Aorta (tissue), 5 donors: Measurements from ENCODE around the gene ZNF592. TPM values are rescaled to one million over a fixed set of nuclear protein-coding genes. Genes with fewer than 3 reads are reported as not detected.

Source experiments
- ATAC-seq: fragments of 200-7000 bp; cut with Tn5 transposase; one replicate; pipeline ENCODE4 v1.9.1; 2022; ENCODE audit warnings: moderate library complexity; ENCODE audit not compliant: low FRiP score
- DNase-seq, 2 donors: peaks; one replicate each; pipeline ENCODE4 v3.0.0-alpha.2; 2020
- H3K27ac ChIP-seq, 2 donors: one replicate each; pipeline ENCODE4 v1.5.1; 2013; ENCODE audit warnings: low read length in 2 of 2, mild to moderate bottlenecking in 2 of 2, moderate library complexity in 2 of 2, control low read depth in 1 of 2, inconsistent platforms in 1 of 2, low read depth in 1 of 2
- H3K27me3 ChIP-seq, 2 donors: one replicate each; pipeline ENCODE4 v1.6.1; 2013; ENCODE audit warnings: control low read depth in 1 of 2, low read length in 1 of 2, mild to moderate bottlenecking in 1 of 2, moderate library complexity in 1 of 2; ENCODE audit not compliant: insufficient read depth in 2 of 2, control insufficient read depth in 1 of 2
- H3K36me3 ChIP-seq, 2 donors: one replicate each; pipeline ENCODE4 v1.6.1; 2013; ENCODE audit warnings: control low read depth in 1 of 2, low read length in 1 of 2, mild to moderate bottlenecking in 1 of 2; ENCODE audit not compliant: insufficient read depth in 2 of 2, control insufficient read depth in 1 of 2
- H3K4me1 ChIP-seq, 2 donors: one replicate each; pipeline ENCODE4 v1.6.1; 2013; ENCODE audit warnings: low read length in 2 of 2, control low read depth in 1 of 2, mild to moderate bottlenecking in 1 of 2, moderate library complexity in 1 of 2; ENCODE audit not compliant: insufficient read depth in 2 of 2, control insufficient read depth in 1 of 2
- H3K4me3 ChIP-seq, 2 donors: one replicate each; pipeline ENCODE4 v1.5.1; 2013; ENCODE audit warnings: low read length in 2 of 2, control low read depth in 1 of 2, mild to moderate bottlenecking in 1 of 2
- H3K9me3 ChIP-seq: one replicate; pipeline ENCODE4 v1.6.1; 2013; ENCODE audit warnings: mild to moderate bottlenecking, low read length; ENCODE audit not compliant: control insufficient read depth
- WGBS, 2 donors: extraction: QIAGEN DNeasy Blood & Tissue Kit; methylation state at CpG; one replicate each; pipeline ENCODE4 v1.1.7; 2013; 5-methylcytosine and 5-hydroxymethylcytosine counted together
- intact Hi-C, 2 donors: fragments of 100-400 bp; cut with DNase I; formaldehyde crosslinking; loops; one replicate each; pipeline versions ENCODE4 v1.14.2 to v1.15.0; 2022
- polyA plus RNA-seq, 2 donors: library from polyadenylated mRNA; stranded (reverse); fragments of 200-250 nt; gene quantifications; one replicate each; pipeline ENCODE4 v1.2.3, GENCODE V29; 2013
- total RNA-seq, 2 donors: library from RNA; stranded (reverse); fragmentation: NEBNext Ultra II Directional; extraction: Animal tissue kit (Norgen Biotek cat#: 25700); gene quantifications; one replicate each; pipeline ENCODE4 v1.2.1, GENCODE V29; 2021
- donor health status: healthy with polysubstance abuse.
- donor health status: Bipolar disorder and iron deficiency.
- donor health status: DM: no; HTN: no; CAD: no.
- donor health status: DM: no; HTN: no; CAD: no.
- donor health status: DM: yes; HTN: yes; CAD: no.

The ZNF592 gene
- total and polyA plus RNA-seq, 4 donors = 6.8 to 35.8 (median 19.2) TPM

DNA sequence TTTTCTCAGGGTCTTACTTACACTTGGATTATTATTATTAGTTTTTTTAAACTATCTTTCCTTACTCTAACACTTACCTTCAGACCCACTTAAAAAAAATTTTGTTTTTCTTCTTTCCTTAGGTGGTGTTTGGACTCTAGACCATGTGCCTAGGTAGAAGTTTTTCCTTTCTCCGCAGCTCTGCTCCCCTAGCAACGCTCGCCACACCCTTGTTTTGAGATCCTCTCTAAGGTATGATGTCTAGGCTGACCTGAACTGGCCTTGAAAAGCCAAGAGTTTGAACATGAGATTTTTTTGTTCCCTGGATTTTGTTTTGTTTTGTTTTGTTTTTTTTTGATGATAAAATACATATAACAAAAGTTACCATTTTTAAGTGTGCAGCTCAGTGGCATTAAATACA lies 16.2 kb downstream of the ZNF592 start:
- ATAC-seq (no peak), DNase-seq (no peak)
- intact Hi-C loops = no loop called here
- Histone ChIP-seq H3K27ac (no peak overlapping the region), H3K27me3 (no peaks in the 10 kb centered on the region), H3K4me3 (no peak overlapping the region), H3K9me3 (no peaks in the 10 kb centered on the region), H3K4me1 (peaks cover 0 to 4% of the 10 kb centered on the region in 2 donors), H3K36me3 (no peaks in the 10 kb centered on the region)
- WGBS, 2 donors = 90 to 92% methylated on average over 3 of the region's 3 CpGs

- Histone ChIP-seq H3K27me3 (no peaks in the 10 kb centered on the region), H3K27ac (no peak overlapping the region), H3K9me3 (no peaks in the 10 kb centered on the region), H3K4me1 (peaks cover 0 to 4% of the 10 kb centered on the region in 2 donors), H3K4me3 (no peak overlapping the region), H3K36me3 (no peaks in the 10 kb centered on the region)
- intact Hi-C loops = no loop called here
- DNase-seq (no peak), ATAC-seq (no peak)
- WGBS, 2 donors = 93 to 99% methylated on average over 1 of the region's 1 CpG
Measured at GRCh38 chr15:84764989-84765388, 16.6 kb downstream of the ZNF592 start.

DNA sequence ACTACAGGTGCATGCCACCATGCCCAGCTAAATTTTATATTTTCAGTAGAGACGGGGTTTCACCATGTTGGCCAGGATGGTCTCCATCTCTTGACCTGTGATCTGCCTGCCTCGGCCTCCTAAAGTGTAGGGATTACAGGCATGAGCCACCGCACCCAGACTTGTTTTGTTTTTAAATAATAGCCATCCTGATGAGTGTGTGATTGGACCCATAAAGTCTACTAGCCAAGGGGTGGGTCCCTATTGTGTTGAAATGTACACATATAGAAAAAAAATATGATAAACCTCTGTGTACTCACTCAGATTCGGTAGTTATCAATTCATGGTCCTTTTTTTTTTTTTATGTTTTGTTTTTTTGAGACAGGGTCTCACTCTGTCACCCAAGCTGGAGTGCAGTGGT lies 17.3 kb downstream of the ZNF592 start:
- H3K27me3 ChIP-seq = no peaks in the 10 kb centered on the region
- ATAC-seq (no peak), DNase-seq (no peak)
- WGBS, 2 donors = 88 to 90% methylated on average over 4 of the region's 4 CpGs
- no peaks in the 10 kb centered on the region for H3K36me3 ChIP-seq
- no peak overlapping the region for H3K4me3 ChIP-seq
- intact Hi-C loops = no loop called here
- H3K27ac ChIP-seq = no peak overlapping the region
- peaks cover 0 to 4% of the 10 kb centered on the region in 2 donors for H3K4me1 ChIP-seq
- no peaks in the 10 kb centered on the region for H3K9me3 ChIP-seq

DNA sequence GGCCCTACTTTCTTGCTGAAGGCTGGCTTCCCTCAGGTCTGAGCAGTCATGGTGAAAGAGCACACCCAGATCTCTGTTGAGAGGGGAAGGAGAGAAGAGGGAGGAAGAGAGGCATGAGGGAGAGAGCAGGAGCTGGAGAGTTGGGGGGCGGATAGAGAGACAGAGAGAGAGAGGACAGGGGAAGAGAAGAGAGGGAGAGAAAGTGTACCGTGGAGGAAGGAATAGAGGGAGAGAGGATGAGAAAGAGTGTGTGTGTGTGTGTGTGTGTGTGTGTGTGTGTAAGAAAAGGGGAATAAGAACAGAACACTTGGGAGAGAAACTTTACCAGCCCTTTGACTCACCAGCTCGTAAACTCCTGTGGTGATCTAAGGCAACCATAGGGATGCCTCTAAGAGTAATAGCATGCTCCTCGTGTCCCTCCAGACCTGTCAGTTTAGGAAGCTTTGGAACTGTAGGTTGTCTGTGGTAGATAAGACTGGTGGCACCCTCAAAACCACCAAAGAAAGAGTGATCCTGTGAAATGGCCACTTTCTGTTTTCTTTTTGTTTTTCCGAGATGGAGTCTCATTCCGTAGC lies 18.2 kb downstream of the ZNF592 start:
- Histone ChIP-seq H3K4me1 (peaks cover 0 to 3% of the 10 kb centered on the region in 2 donors), H3K4me3 (no peak overlapping the region), H3K27me3 (no peaks in the 10 kb centered on the region), H3K9me3 (no peaks in the 10 kb centered on the region), H3K27ac (no peak overlapping the region), H3K36me3 (no peaks in the 10 kb centered on the region)
- ATAC-seq (no peak), DNase-seq (no peak)
- intact Hi-C loops = no loop called here
- 78 to 79% methylated on average over 6 of the region's 6 CpGs for WGBS, 2 donors

GRCh38 chr15:84772031-84772430 lies 23.6 kb downstream of the ZNF592 start:
- intact Hi-C loops = no loop called here
- H3K27ac ChIP-seq = no peak overlapping the region
- H3K36me3 ChIP-seq = no peaks in the 10 kb centered on the region
- peaks cover 0 to 6% of the 10 kb centered on the region in 2 donors for H3K4me1 ChIP-seq
- H3K27me3 ChIP-seq = no peaks in the 10 kb centered on the region
- ATAC-seq (no peak), DNase-seq (no peak)
- no peaks in the 10 kb centered on the region for H3K9me3 ChIP-seq
- WGBS, 2 donors = 39 to 46% methylated on average over 5 of the region's 5 CpGs
- H3K4me3 ChIP-seq = no peak overlapping the region

DNA sequence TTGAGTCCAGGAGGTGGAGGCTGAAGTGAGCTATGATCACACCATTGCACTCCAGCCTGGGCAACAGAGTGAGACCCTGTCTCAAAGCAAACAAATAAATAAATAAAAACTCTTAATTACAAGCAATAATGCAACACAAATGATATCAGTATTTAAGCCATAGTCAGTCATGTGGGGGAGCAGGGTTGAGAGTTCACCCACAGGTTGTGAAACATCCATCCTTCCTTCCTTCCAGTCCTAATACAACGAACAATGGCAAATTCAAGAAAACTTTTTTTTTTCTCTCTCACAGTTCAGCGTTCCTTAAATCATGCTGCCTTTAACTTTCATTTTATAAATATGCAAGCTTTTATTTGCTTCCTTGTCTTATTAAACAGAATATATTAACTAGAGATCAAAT lies 24.1 kb downstream of the ZNF592 start:
- H3K36me3 ChIP-seq = no peaks in the 10 kb centered on the region
- H3K4me1 ChIP-seq = peaks cover 0 to 6% of the 10 kb centered on the region in 2 donors
- 48 to 53% methylated on average over 2 of the region's 2 CpGs for WGBS, 2 donors
- ATAC-seq = no peak
- no peaks in the 10 kb centered on the region for H3K9me3 ChIP-seq
- no peak overlapping the region for H3K27ac ChIP-seq
- DNase-seq = no peak
- H3K4me3 ChIP-seq = no peak overlapping the region
- no peaks in the 10 kb centered on the region for H3K27me3 ChIP-seq
- intact Hi-C loops = no loop called here

GRCh38 chr15:84773716-84774115 lies 25.3 kb downstream of the ZNF592 start:
- Histone ChIP-seq H3K4me3 (no peak overlapping the region), H3K27ac (no peak overlapping the region), H3K9me3 (no peaks in the 10 kb centered on the region), H3K36me3 (no peaks in the 10 kb centered on the region), H3K27me3 (no peaks in the 10 kb centered on the region), H3K4me1 (peaks cover 0 to 6% of the 10 kb centered on the region in 2 donors)
- intact Hi-C loops = no loop called here
- DNase-seq = no peak
- 82 to 87% methylated on average over 3 of the region's 3 CpGs for WGBS, 2 donors
- no peak for ATAC-seq

- no peak for ATAC-seq
- peaks cover 0 to 6% of the 10 kb centered on the region in 2 donors for H3K4me1 ChIP-seq
- whole genome bisulfite sequencing, 2 donors = 78 to 86% methylated on average over 1 of the region's 1 CpG
Measured at GRCh38 chr15:84775867-84776449, 27.6 kb downstream of the ZNF592 start.

DNA sequence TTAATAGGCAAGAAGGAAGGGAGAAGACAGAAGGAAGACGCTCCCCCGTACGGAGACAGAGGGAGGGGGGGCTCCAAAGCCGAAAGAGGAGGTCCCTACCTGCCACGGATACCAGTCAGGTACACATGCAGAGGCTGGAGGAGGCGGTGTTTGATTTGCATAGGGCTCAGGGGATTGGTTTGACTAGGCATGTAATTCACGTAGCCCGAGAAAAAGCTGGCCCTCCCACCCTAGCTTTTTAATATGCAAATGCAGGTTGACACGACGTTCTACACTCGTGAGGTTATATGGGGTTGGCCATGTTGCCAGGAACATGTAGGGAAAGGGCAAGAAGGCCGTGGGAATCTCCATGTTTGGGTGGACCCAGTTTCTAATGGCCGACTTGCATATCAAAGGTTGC lies 29.8 kb downstream of the ZNF592 start:
- no peaks in the 10 kb centered on the region for H3K4me1 ChIP-seq
- peaks cover 0 to 1% of the 10 kb centered on the region in 2 donors for H3K36me3 ChIP-seq
- H3K27me3 ChIP-seq = no peaks in the 10 kb centered on the region
- DNase-seq (peak in 1 of 2 donors; percentile 59), ATAC-seq (no peak)
- H3K9me3 ChIP-seq = no peaks in the 10 kb centered on the region
- H3K27ac ChIP-seq = no peak overlapping the region
- intact Hi-C loops = no loop called here
- H3K4me3 ChIP-seq = no peak overlapping the region
- whole genome bisulfite sequencing, 2 donors = 75 to 84% methylated on average over 13 of the region's 13 CpGs

More at GRCh38 chr15:84775867-84776449, 27.6 kb downstream of the ZNF592 start:
- H3K4me3 ChIP-seq = no peak overlapping the region
- H3K9me3 ChIP-seq = no peaks in the 10 kb centered on the region
- intact Hi-C loops = no loop called here
- no peaks in the 10 kb centered on the region for H3K27me3 ChIP-seq
- no peak for DNase-seq
- no peaks in the 10 kb centered on the region for H3K36me3 ChIP-seq
- H3K27ac ChIP-seq = no peak overlapping the region
